ENCODE measurements around the gene PDZD7.

The PDZD7 gene

GRCh38 chr10:100981178-100981772, 49.7 kb downstream of the PDZD7 start:
- TF ChIP-seq, protein P1, sequence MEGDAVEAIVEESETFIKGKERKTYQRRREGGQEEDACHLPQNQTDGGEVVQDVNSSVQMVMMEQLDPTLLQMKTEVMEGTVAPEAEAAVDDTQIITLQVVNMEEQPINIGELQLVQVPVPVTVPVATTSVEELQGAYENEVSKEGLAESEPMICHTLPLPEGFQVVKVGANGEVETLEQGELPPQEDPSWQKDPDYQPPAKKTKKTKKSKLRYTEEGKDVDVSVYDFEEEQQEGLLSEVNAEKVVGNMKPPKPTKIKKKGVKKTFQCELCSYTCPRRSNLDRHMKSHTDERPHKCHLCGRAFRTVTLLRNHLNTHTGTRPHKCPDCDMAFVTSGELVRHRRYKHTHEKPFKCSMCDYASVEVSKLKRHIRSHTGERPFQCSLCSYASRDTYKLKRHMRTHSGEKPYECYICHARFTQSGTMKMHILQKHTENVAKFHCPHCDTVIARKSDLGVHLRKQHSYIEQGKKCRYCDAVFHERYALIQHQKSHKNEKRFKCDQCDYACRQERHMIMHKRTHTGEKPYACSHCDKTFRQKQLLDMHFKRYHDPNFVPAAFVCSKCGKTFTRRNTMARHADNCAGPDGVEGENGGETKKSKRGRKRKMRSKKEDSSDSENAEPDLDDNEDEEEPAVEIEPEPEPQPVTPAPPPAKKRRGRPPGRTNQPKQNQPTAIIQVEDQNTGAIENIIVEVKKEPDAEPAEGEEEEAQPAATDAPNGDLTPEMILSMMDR (IDR thresholded peaks at IDR 0.05), result no peak
- peaks cover 13 to 92% (median 50%) of the 10 kb centered on the region in 3 donors for H3K36me3 ChIP-seq
- intact Hi-C loops (cut with DNase I; ENCODE audit: low total_unique reads), result no loop called here
- H3K4me3 ChIP-seq, result no peak overlapping the region
- H3K4me1 ChIP-seq, result peaks cover 0 to 6% (median 3%) of the 10 kb centered on the region in 4 donors
- no peak overlapping the region for H3K27ac ChIP-seq
- H3K27me3 ChIP-seq, result no peaks in the 10 kb centered on the region
- H3K9me3 ChIP-seq, result no peaks in the 10 kb centered on the region
- no peak for DNase-seq

DNA sequence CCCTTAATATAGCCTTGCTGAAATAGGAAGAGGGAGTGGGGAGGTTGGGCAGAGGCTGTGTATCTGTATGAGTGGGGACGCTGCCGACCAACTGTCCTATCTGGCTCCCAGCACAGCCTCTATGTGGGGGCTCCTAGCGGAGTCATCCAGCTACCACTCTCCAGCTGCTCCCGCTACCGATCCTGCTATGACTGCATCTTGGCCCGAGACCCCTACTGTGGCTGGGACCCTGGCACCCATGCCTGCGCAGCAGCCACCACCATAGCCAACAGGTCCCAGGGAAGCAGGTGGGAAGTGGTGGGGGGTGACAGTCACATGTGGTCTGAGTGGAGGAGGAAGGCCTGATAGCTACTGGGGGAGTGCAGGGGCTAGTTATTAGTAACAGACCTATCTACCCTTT, 50.2 kb downstream of the PDZD7 start:
- Histone ChIP-seq H3K9me3 (no peaks in the 10 kb centered on the region), H3K27me3 (no peaks in the 10 kb centered on the region)
- peak in 1 of 2 donors; percentile 38 for DNase-seq

GRCh38 chr10:100980311-100980710, 50.6 kb downstream of the PDZD7 start:
- H3K4me1 ChIP-seq, result no peaks in the 10 kb centered on the region
- no peak overlapping the region for H3K27ac ChIP-seq
- H3K27me3 ChIP-seq, result no peaks in the 10 kb centered on the region
- intact Hi-C loops (cut with DNase I; ENCODE audit: low total_unique reads), result no loop called here
- DNase-seq, result peak in 1 of 2 donors; percentile 19
- H3K36me3 ChIP-seq, result peaks cover 13 to 86% (median 50%) of the 10 kb centered on the region in 3 donors
- no peak overlapping the region for H3K4me3 ChIP-seq
- TF ChIP-seq, protein P1 (IDR thresholded peaks at IDR 0.05), result no peak
- no peaks in the 10 kb centered on the region for H3K9me3 ChIP-seq

More for the DNA sequence above, 50.2 kb downstream of the PDZD7 start:
- Histone ChIP-seq H3K36me3 (peaks cover 13 to 90% (median 50%) of the 10 kb centered on the region in 3 donors), H3K4me3 (no peak overlapping the region), H3K27ac (no peak overlapping the region), H3K4me1 (peaks cover 0 to under 1% (median 0%) of the 10 kb centered on the region in 4 donors)
- intact Hi-C loops (cut with DNase I; ENCODE audit: low total_unique reads), result no loop called here
- TF ChIP-seq, protein P1 (IDR thresholded peaks at IDR 0.05), result no peak

GRCh38 chr10:100979791-100980272, 51.1 kb downstream of the PDZD7 start:
- TF ChIP-seq, protein P1 (IDR thresholded peaks at IDR 0.05), result no peak
- Histone ChIP-seq H3K27me3 (no peaks in the 10 kb centered on the region), H3K4me3 (no peak overlapping the region), H3K4me1 (no peaks in the 10 kb centered on the region), H3K9me3 (no peaks in the 10 kb centered on the region), H3K27ac (no peak overlapping the region), H3K36me3 (peaks cover 13 to 82% (median 50%) of the 10 kb centered on the region in 3 donors)
- intact Hi-C loops (cut with DNase I; ENCODE audit: low total_unique reads), result no loop called here
- peak in 1 of 2 donors; percentile 61 for DNase-seq

DNA sequence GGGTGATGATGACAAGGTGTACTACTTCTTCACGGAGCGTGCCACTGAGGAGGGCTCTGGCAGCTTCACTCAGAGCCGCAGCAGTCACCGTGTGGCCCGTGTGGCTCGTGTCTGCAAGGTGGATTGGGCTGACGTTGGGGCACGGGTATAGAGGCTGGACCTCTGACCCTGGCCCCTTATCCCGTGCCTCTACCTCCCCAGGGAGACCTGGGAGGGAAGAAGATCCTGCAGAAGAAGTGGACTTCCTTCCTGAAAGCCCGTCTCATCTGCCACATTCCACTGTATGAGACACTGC, 52.1 kb downstream of the PDZD7 start:
- peaks cover 13 to 72% (median 50%) of the 10 kb centered on the region in 3 donors for H3K36me3 ChIP-seq

More for the DNA sequence above, 52.1 kb downstream of the PDZD7 start:
- DNase-seq, result no peak
- intact Hi-C loops (cut with DNase I; ENCODE audit: low total_unique reads), result no loop called here
- H3K4me1 ChIP-seq, result no peaks in the 10 kb centered on the region
- no peaks in the 10 kb centered on the region for H3K27me3 ChIP-seq
- TF ChIP-seq, protein P1 (IDR thresholded peaks at IDR 0.05), result no peak
- H3K4me3 ChIP-seq, result no peak overlapping the region
- no peaks in the 10 kb centered on the region for H3K9me3 ChIP-seq
- H3K27ac ChIP-seq, result no peak overlapping the region

Measured in tibial artery (tissue), 4 donors.